Measurements from ENCODE around the gene NPM3.

The NPM3 gene, protein sequence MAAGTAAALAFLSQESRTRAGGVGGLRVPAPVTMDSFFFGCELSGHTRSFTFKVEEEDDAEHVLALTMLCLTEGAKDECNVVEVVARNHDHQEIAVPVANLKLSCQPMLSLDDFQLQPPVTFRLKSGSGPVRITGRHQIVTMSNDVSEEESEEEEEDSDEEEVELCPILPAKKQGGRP

DNA sequence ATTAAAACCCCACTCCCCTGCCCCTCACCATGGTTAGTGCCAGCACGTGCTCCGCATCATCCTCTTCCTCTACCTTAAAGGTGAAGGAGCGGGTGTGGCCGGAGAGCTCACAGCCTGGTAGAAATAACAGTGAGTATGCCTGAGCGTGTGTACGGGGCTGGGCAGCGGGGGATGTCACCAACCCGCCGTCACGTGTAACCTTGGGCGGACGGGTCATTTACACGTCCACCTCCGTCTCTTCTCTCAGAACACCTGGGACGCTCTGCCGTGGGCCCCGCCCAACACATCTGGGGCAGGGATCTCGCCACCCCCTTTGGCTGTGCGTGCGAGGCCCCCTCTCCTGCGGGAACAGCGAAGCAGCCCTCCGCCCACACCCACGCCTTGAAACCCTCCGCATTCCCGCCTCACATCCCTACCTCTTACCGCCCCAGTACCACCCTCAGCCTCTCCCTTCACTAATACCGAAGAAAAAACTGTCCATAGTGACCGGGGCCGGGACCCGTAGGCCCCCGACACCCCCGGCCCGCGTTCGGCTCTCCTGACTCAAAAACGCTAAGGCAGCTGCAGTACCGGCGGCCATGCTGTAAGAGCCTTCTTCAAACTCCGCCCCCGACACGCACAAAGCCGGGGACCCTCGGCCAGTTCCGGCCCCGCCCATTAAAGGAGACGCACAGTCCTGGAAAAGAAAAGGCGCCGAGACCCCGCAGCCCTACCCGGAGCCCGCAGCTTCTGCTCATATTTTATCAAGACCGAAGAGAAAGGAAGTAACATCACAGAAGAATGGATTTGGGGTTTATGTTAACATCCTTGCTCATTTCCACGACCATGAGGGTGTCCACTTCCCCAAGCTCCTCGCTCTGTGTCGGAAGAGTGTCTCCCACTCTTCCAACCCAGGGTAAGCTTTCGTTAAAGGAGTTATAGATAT, at the start of gene NPM3:
Gene NPM3, minus strand, starts transcription at position 636 of the 925 bp plus-strand sequence. Its CDS starts 56 bp downstream, at position 580.
- H2AFZ ChIP-seq (ENCODE audit: low read depth, low read length), result peak within 1 kb of the TSS; percentile 68
- no peaks in the 10 kb centered on the region for H3K27me3 ChIP-seq (ENCODE audit: low read depth, low read length)
- H3K79me2 ChIP-seq (ENCODE audit: low read length), result peaks cover 17% of the 10 kb centered on the region
- peak within 1 kb of the TSS; percentile 74 for H3K9ac ChIP-seq (ENCODE audit: low read length)
- H3K36me3 ChIP-seq (replicated peaks; ENCODE audit: low read depth, low read length), result peaks cover 21% of the 10 kb centered on the region
- peak within 1 kb of the TSS; percentile 86 for H3K4me2 ChIP-seq (ENCODE audit: low read length)
- TF ChIP-seq EZH2phosphoT487 (IDR thresholded peaks at IDR 0.05; ENCODE audit: low read depth), result no peak
- TF ChIP-seq, protein P1, sequence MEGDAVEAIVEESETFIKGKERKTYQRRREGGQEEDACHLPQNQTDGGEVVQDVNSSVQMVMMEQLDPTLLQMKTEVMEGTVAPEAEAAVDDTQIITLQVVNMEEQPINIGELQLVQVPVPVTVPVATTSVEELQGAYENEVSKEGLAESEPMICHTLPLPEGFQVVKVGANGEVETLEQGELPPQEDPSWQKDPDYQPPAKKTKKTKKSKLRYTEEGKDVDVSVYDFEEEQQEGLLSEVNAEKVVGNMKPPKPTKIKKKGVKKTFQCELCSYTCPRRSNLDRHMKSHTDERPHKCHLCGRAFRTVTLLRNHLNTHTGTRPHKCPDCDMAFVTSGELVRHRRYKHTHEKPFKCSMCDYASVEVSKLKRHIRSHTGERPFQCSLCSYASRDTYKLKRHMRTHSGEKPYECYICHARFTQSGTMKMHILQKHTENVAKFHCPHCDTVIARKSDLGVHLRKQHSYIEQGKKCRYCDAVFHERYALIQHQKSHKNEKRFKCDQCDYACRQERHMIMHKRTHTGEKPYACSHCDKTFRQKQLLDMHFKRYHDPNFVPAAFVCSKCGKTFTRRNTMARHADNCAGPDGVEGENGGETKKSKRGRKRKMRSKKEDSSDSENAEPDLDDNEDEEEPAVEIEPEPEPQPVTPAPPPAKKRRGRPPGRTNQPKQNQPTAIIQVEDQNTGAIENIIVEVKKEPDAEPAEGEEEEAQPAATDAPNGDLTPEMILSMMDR (IDR thresholded peaks at IDR 0.05; ENCODE audit: low read depth, low read length), result no peak
- peaks cover 41% of the 10 kb centered on the region for H3K4me1 ChIP-seq (ENCODE audit: low read length)
- H3K27ac ChIP-seq (ENCODE audit: low read length), result no peak within 1 kb of the TSS
- H4K20me1 ChIP-seq (ENCODE audit: insufficient read depth, low read length), result 0 out of 2 replicates have a peak, but pooled peaks cover 3% of the 10 kb centered on the region
- H3K9me3 ChIP-seq (ENCODE audit: insufficient read depth, low read length), result no peaks in the 10 kb centered on the region
- H3K4me3 ChIP-seq (ENCODE audit: low read length), result peak within 1 kb of the TSS; percentile 94

DNA sequence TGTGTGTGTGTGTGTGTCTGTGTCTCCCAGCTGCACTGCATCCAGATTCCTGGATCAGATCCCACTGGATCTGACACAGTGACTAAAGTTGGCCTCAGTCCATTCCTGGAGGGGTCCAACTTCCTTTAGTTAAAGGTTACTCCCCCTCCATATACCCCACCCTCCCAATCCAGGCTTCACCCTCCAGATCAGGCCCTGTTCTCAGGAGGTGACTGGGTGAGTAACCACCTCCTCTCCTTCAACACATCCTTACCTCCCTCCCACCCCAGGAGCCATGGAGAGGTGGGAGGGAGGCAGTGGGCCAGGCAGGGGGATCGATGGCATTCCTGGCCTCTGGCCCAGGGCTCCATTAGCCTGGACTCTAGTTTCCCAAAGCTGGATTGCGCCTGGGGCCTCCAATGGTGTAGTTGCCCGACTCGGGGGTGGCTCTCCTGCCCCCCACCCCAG, 49.1 kb upstream of the NPM3 start:
- H3K27me3 ChIP-seq (ENCODE audit: low read depth, low read length), result no peaks in the 10 kb centered on the region
- H3K4me1 ChIP-seq (ENCODE audit: low read length), result peaks cover 16% of the 10 kb centered on the region
- H3K79me2 ChIP-seq (ENCODE audit: low read length), result no peaks in the 10 kb centered on the region
- no peaks in the 10 kb centered on the region for H3K9me3 ChIP-seq (ENCODE audit: insufficient read depth, low read length)
- H3K27ac ChIP-seq (ENCODE audit: low read length), result no peak overlapping the region
- H4K20me1 ChIP-seq (ENCODE audit: insufficient read depth, low read length), result peaks cover 5% of the 10 kb centered on the region; the same call in 1 of the 2 replicates
- H3K4me3 ChIP-seq (ENCODE audit: low read length), result no peak overlapping the region
- H2AFZ ChIP-seq (ENCODE audit: low read depth, low read length), result no peak overlapping the region
- no peak overlapping the region for H3K9ac ChIP-seq (ENCODE audit: low read length)
- H3K4me2 ChIP-seq (ENCODE audit: low read length), result no peak overlapping the region
- TF ChIP-seq, protein P1 (IDR thresholded peaks at IDR 0.05; ENCODE audit: low read depth, low read length), result no peak
- no peak for TF ChIP-seq EZH2phosphoT487 (IDR thresholded peaks at IDR 0.05; ENCODE audit: low read depth)
- no peaks in the 10 kb centered on the region for H3K36me3 ChIP-seq (replicated peaks; ENCODE audit: low read depth, low read length)

DNA sequence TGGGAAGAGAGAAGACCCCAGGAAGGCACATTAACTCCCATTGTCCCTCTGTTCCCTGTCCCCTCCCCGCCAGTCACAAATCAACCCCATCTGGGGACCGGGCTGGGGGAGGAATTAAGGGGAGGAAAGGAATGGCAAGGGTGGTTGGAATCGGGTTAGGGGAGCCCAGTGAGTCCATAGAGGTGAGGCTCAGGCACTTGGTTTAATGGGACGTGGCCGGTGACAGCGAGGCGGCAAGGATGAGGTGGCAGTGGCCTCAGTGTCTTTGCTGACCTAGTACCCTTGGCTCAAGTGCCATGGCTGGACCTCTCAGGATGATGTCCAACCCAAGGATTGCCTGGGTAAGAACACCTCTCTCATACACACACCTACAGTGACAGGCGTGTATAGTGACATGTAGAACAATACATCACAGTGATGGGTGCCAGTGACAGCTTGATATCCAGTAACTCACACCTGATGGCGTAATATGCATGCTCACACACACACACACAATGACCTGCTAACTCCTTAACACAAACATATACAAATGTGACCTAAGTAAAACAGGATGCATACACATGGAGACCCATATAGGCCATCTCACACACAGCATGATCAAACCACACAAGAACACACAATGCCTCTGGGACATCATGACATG, 48.0 kb upstream of the NPM3 start:
- Histone ChIP-seq H2AFZ (ENCODE audit: low read depth, low read length) (peak overlapping the region; percentile 76; the same call in 1 of the 2 replicates), H3K9me3 (ENCODE audit: insufficient read depth, low read length) (no peaks in the 10 kb centered on the region), H3K36me3 (replicated peaks; ENCODE audit: low read depth, low read length) (no peaks in the 10 kb centered on the region), H3K79me2 (ENCODE audit: low read length) (no peaks in the 10 kb centered on the region), H3K9ac (ENCODE audit: low read length) (peak overlapping the region; percentile 71), H3K4me2 (ENCODE audit: low read length) (peak overlapping the region; percentile 96), H3K27ac (ENCODE audit: low read length) (peak overlapping the region; percentile 52), H4K20me1 (ENCODE audit: insufficient read depth, low read length) (peaks cover 5% of the 10 kb centered on the region; the same call in 1 of the 2 replicates), H3K4me3 (ENCODE audit: low read length) (peak overlapping the region; percentile 89), H3K4me1 (ENCODE audit: low read length) (peaks cover 16% of the 10 kb centered on the region), H3K27me3 (ENCODE audit: low read depth, low read length) (no peaks in the 10 kb centered on the region)
- TF ChIP-seq, protein P1 (IDR thresholded peaks at IDR 0.05; ENCODE audit: low read depth, low read length), result no peak
- no peak for TF ChIP-seq EZH2phosphoT487 (IDR thresholded peaks at IDR 0.05; ENCODE audit: low read depth)

Measured in OCI-LY3 (cell line).